ENCODE measurements around the gene ADSL. TPM values are rescaled to one million over a fixed set of nuclear protein-coding genes. Genes with fewer than 3 reads are reported as not detected.
A peak's percentile ranks its signal among the peaks of the same experiment; 100 is the strongest.
"Not testable (repeated sequence)": the region's sequence is repeated elsewhere in the genome, so short reads cannot be mapped to it uniquely, and the experiment has no call there.

Gene ADSL
- total RNA-seq, 1 donor, result 155 TPM

DNA sequence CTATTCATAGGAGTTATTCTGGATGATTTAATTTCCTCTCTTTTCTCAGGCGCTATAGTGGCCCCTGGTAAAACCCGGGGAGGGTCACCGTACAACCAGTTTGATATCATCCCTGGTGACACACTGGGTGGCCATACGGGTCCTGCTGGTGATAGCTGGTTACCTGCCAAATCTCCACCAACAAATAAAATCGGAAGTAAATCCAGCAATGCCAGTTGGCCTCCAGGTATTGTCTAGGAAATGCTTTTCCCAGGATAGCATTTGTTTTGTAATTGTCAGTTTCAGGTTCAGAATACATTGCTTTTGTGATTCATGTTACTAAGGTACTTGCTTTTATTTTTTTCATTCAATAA, 35.6 kb upstream of the ADSL start:
- no peak for DNase-seq (ENCODE audit: insufficient read length, low spot score, missing footprints)
- Histone ChIP-seq H4K20me1 (ENCODE audit: insufficient read depth, low read length) (peaks cover 10% of the 10 kb centered on the region), H3K9me3 (ENCODE audit: low read depth, low read length) (no peaks in the 10 kb centered on the region), H3K36me3 (ENCODE audit: insufficient read depth, low read length) (peaks cover 57% of the 10 kb centered on the region), H3K79me2 (ENCODE audit: insufficient read depth, low read length) (peaks cover 2% of the 10 kb centered on the region), H3K4me2 (ENCODE audit: insufficient read depth, low read length) (peak overlapping the region; percentile 78), H2AFZ (ENCODE audit: low read length) (no peak overlapping the region), H3K4me1 (ENCODE audit: insufficient read depth, low read length) (peaks cover 22% of the 10 kb centered on the region), H3K27me3 (ENCODE audit: insufficient read depth, low read length) (no peaks in the 10 kb centered on the region), H3K27ac (ENCODE audit: low read depth, low read length) (peak overlapping the region; percentile 83), H3K4me3 (ENCODE audit: insufficient read depth, low read length) (peak overlapping the region; percentile 47)
- TF ChIP-seq, protein P1, sequence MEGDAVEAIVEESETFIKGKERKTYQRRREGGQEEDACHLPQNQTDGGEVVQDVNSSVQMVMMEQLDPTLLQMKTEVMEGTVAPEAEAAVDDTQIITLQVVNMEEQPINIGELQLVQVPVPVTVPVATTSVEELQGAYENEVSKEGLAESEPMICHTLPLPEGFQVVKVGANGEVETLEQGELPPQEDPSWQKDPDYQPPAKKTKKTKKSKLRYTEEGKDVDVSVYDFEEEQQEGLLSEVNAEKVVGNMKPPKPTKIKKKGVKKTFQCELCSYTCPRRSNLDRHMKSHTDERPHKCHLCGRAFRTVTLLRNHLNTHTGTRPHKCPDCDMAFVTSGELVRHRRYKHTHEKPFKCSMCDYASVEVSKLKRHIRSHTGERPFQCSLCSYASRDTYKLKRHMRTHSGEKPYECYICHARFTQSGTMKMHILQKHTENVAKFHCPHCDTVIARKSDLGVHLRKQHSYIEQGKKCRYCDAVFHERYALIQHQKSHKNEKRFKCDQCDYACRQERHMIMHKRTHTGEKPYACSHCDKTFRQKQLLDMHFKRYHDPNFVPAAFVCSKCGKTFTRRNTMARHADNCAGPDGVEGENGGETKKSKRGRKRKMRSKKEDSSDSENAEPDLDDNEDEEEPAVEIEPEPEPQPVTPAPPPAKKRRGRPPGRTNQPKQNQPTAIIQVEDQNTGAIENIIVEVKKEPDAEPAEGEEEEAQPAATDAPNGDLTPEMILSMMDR (IDR thresholded peaks at IDR 0.05; ENCODE audit: extremely low read depth, low read depth, low read length), result no peak

DNA sequence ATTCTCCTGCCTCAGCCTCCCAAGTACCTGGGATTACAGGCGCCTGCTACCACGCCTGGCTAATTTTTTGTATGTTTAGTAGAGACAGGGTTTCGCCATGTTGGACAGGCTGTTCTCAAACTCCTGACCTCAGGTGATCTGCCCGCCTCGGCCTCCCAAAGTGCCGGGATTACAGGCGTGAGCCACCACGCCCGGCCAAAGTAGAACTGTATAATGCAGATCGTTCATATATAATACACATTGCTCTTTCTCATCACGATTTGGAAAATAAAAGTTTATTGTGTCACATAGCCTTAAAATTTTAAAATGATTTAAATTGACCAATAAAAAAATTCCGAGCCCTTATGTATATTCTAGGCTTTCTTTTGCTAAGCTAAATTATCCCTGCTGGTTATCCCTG, 34.7 kb upstream of the ADSL start:
- Histone ChIP-seq H4K20me1 (ENCODE audit: insufficient read depth, low read length) (peaks cover 10% of the 10 kb centered on the region), H3K36me3 (ENCODE audit: insufficient read depth, low read length) (peaks cover 62% of the 10 kb centered on the region), H3K4me1 (ENCODE audit: insufficient read depth, low read length) (peaks cover 22% of the 10 kb centered on the region)
- not testable (repeated sequence) for DNase-seq (ENCODE audit: insufficient read length, low spot score, missing footprints); H3K27me3 ChIP-seq (ENCODE audit: insufficient read depth, low read length); H3K4me3 ChIP-seq (ENCODE audit: insufficient read depth, low read length); H3K27ac ChIP-seq (ENCODE audit: low read depth, low read length); H2AFZ ChIP-seq (ENCODE audit: low read length); H3K79me2 ChIP-seq (ENCODE audit: insufficient read depth, low read length); H3K4me2 ChIP-seq (ENCODE audit: insufficient read depth, low read length); H3K9me3 ChIP-seq (ENCODE audit: low read depth, low read length)

DNA sequence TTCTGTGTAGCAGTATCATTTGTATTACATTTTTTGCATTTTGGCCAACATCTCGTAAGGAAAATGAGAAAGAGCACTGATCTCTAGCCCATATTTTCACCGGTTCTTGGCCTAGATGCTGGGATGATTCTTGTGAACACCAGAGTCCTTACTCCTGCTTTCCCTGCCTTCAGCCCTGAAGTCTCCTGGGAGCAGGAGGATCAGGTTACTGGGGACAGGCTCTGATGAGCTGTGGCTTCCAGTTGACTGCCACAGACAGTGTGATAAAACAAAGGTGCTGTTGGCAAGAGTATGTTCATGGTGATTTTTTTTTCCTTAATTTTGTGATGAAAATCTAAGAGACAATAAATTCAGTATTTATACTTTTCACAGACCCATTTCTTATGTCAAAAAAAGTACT, 34.2 kb upstream of the ADSL start:
- TF ChIP-seq, protein P1 (IDR thresholded peaks at IDR 0.05; ENCODE audit: extremely low read depth, low read depth, low read length), result no peak
- no peak overlapping the region for H3K4me3 ChIP-seq (ENCODE audit: insufficient read depth, low read length)
- H4K20me1 ChIP-seq (ENCODE audit: insufficient read depth, low read length), result peaks cover 10% of the 10 kb centered on the region
- H2AFZ ChIP-seq (ENCODE audit: low read length), result no peak overlapping the region
- peaks cover 22% of the 10 kb centered on the region for H3K4me1 ChIP-seq (ENCODE audit: insufficient read depth, low read length)
- H3K9me3 ChIP-seq (ENCODE audit: low read depth, low read length), result no peaks in the 10 kb centered on the region
- peaks cover 66% of the 10 kb centered on the region for H3K36me3 ChIP-seq (ENCODE audit: insufficient read depth, low read length)
- peaks cover 2% of the 10 kb centered on the region for H3K79me2 ChIP-seq (ENCODE audit: insufficient read depth, low read length)
- no peak for DNase-seq (ENCODE audit: insufficient read length, low spot score, missing footprints)
- no peak overlapping the region for H3K27ac ChIP-seq (ENCODE audit: low read depth, low read length)
- H3K27me3 ChIP-seq (ENCODE audit: insufficient read depth, low read length), result no peaks in the 10 kb centered on the region
- H3K4me2 ChIP-seq (ENCODE audit: insufficient read depth, low read length), result no peak overlapping the region

DNA sequence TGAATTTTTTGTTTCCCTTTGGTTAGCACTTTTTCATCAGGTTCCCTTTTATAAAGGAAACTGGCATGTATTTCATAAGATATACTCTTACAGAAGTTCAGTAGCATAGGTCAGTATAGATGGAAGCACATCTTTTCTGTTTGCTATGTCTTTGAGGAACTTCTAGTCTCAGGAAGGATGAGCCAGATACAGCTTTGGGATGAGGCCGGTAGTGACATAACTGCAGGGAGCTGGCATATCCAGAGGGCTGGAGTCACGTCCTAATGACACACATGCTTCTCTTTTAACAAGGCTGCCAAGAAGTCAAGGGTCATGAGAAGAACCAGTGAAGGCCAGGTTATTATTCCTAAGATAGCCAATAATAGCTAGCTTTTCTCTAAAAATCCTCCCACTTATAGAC, 33.3 kb upstream of the ADSL start:
- Histone ChIP-seq H3K27ac (ENCODE audit: low read depth, low read length) (no peak overlapping the region), H4K20me1 (ENCODE audit: insufficient read depth, low read length) (peaks cover 10% of the 10 kb centered on the region), H3K4me2 (ENCODE audit: insufficient read depth, low read length) (no peak overlapping the region), H3K4me1 (ENCODE audit: insufficient read depth, low read length) (peaks cover 22% of the 10 kb centered on the region), H3K9me3 (ENCODE audit: low read depth, low read length) (no peaks in the 10 kb centered on the region), H3K36me3 (ENCODE audit: insufficient read depth, low read length) (peaks cover 69% of the 10 kb centered on the region), H3K27me3 (ENCODE audit: insufficient read depth, low read length) (no peaks in the 10 kb centered on the region), H3K79me2 (ENCODE audit: insufficient read depth, low read length) (peaks cover 2% of the 10 kb centered on the region), H2AFZ (ENCODE audit: low read length) (no peak overlapping the region), H3K4me3 (ENCODE audit: insufficient read depth, low read length) (no peak overlapping the region)
- TF ChIP-seq, protein P1 (IDR thresholded peaks at IDR 0.05; ENCODE audit: extremely low read depth, low read depth, low read length), result no peak
- DNase-seq (ENCODE audit: insufficient read length, low spot score, missing footprints), result no peak

Measured in osteoblast (primary cell).